GM18907 (cell line): ENCODE results near the gene SORCS2.

Source experiments
- ATAC-seq: cut with Tn5 transposase; IDR thresholded peaks from one replicate; pipeline ENCODE4 v1.9.1; 2021; ENCODE audit warnings: mild to moderate bottlenecking, moderate library complexity; ENCODE audit not compliant: unreplicated experiment

SORCS2 gene

DNA sequence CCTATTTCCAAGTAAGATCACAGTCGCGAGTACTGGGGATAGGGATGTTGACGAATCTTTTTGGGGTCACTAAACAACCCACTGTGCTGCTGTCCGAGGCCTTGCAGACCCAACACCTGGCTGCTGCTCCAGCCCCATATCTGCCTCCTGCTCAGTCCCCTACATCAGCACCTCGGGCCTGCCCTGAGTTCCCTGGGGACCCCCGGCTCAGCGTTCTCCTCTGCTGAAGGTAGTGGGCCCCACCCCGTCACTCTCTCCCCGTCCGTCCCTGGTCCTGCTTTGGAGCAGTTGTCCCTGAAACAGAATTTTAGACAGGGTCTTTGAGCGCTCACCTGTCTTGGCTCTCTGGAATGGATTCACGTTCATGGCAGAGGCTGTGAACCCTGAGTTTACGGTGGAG, 444.8 kb downstream of the SORCS2 start:
- ATAC-seq = no peak

- ATAC-seq = no peak
These were observed 445.6 kb downstream of the SORCS2 start for GRCh38 chr4:7637971-7638370.

GRCh38 chr4:7638489-7638888, 446.2 kb downstream of the SORCS2 start:
- no peak for ATAC-seq

GRCh38 chr4:7638984-7639789, 446.8 kb downstream of the SORCS2 start:
- ATAC-seq = no peak

GRCh38 chr4:7640136-7640535, 447.8 kb downstream of the SORCS2 start:
- ATAC-seq = no peak

GRCh38 chr4:7641712-7642111, 449.4 kb downstream of the SORCS2 start:
- no peak for ATAC-seq

DNA sequence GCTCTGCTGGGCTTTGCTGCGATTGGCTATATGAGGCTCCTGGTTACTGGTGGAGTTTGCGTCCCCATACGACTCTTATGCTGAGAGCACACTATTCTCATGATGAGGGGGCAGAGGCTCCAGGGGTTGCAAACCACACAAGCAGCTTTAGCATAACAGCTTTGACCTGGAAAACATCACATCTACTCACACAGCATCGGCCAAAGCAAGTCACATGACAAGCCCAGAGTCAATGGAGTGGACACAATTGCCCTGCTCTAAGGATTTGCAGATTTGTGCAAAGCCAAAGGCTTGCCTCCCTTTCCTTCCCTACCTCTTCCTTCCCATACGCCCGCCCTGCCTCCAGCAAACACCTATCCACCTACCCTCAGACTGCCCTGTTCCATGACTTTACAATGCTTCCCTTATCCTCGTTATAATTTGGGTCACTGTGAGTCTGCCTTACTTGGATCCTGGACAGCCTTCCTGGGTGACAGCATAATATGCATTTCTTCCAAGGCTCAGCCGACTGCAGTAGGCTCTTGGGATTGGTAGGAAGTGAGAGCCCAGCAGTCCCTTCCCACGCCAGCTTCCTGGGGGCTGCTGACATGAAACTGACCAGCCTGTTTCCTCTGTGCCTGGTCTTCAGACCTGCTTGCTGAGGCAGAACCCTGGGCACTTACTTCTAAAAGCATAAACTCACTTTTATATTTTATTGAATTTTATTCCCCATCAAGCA, 450.6 kb downstream of the SORCS2 start:
- ATAC-seq = no peak

DNA sequence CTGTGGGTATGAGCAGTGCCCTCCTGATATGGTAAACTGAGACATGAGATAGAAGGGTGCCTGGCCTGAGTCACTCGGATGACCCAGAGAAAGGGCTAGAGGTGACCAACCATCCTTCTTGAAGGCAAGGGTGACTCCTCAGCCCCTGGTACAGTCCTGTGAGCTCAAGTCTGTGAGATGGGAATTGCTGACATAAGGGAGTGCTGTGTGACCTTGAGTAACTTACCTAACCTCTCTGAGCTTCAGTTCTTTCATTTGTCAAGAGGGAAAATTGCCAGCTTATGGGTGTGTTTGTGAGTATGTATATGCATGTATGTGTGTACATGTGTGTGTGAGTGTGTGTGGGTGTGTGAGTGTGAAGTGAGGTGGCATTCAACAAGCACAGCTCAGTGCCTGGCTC, 452.8 kb downstream of the SORCS2 start:
- ATAC-seq = no peak

GRCh38 chr4:7645956-7646355, 453.6 kb downstream of the SORCS2 start:
- ATAC-seq = no peak

- ATAC-seq = no peak
These were observed 454.2 kb downstream of the SORCS2 start for GRCh38 chr4:7646384-7647061.

GRCh38 chr4:7647186-7647585, 454.8 kb downstream of the SORCS2 start:
- no peak for ATAC-seq

DNA sequence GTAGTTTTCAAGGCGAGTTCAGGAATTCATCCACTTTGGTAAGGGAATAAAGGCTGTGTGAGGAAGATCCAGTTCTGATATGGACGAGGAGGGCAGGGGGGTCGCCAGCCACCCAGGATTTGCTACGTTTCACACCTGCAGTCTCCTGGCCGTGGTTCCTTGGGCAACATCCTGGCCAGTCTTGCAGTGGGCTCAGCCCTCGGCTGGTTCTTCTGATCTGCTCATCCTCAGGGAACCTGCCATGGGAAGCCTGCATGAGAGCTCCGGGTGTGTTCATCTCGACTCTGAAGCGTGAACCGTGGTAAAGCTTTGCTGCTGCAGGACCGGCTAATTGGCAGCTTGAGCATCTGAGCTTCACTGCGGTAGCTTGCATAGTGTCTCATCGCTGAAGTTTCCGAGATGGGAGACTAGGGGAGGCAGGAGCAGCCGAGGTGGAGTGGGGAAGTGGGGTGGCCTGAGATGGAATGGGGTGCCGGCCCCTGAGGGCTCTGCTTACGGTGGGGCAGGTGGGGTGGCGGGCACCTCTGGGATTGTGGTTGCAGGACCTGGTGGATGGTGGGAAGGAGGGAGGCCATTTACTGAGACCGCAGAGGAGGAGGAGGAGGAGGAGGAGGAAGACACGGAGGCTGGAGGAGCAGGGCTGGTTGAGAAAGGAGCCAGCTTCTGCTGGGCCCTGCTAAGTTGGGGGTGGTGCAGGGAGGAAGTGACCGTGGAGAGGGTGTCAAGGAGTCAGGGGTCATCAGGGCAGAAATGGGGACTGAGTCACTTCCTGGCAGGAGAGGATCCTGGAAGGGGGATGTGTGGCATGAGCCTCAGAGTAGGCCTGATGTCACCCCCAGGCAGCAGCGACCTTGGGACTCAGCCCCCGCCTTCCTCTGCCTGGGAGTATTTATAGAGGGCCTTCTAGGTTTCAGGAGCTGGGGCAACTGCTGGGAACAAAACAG, 455.5 kb downstream of the SORCS2 start:
- no peak for ATAC-seq

- ATAC-seq = no peak
These were observed 456.4 kb downstream of the SORCS2 start for GRCh38 chr4:7648544-7649395.

GRCh38 chr4:7649411-7649740, 457.0 kb downstream of the SORCS2 start:
- ATAC-seq = no peak

DNA sequence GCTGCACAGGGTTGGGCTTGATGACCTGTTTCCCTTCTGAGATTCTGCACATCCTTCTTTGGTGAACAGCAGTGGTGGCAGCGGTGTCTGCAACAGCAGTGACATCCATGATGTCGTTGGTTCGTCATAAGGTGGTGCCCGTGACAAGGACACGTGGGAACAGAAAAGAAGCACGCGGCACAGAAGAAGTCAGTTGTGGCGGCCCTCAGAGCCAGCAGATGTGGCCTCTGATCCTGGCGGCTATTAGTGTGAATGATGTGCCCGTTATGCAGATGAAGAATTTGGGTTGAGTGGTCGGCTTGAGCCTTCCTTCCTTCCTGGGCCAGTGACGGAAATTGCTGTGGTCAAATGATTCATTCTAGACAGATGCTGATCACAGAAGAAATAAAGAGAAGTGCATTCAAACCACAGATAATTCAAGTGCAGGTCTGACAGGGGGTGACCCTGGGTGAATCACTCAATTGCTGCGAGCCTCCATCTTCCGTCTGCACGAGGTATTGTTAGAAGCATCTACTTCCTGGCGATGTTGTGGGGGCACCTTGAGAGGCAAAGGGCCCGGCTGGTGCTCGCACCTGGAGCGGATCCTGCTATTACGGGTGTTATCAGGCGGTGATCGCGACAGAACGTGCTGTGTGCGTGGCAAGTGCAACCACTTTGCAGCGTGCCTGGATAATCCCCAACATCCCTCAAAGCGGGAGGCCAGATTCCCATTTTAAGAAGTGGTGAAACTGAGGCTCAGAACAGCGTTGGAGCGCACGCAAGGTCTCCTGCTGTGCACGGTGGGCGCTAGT, 457.6 kb downstream of the SORCS2 start:
- ATAC-seq = no peak

- ATAC-seq = no peak
These were observed 458.5 kb downstream of the SORCS2 start for GRCh38 chr4:7650606-7651385.

GRCh38 chr4:7651461-7651921, 459.2 kb downstream of the SORCS2 start:
- no peak for ATAC-seq

DNA sequence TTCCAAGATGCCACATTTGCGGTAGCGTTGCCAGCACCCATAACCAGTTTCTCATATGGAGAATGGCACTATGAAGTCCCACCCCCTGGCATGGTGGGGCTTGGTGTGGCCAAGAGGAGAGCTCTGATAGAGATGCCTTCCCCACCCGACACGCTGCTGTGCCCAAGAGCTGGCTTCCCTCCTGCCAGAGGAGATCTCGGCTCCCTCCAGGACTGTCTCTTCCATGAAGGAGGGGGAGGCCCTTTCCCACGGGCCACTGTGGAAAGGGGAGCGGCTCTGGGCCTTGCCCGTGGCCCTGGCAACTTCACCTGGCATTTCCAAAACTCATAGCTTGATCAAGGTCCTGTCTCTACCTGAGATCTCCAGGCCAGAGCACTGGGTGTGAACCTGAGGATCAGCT, 459.7 kb downstream of the SORCS2 start:
- no peak for ATAC-seq
